Skin of body (tissue), 2 donors: ENCODE results near the gene SDCCAG8. TPM values are rescaled to one million over a fixed set of nuclear protein-coding genes. Genes with fewer than 3 reads are reported as not detected.
A peak's percentile ranks its signal among the peaks of the same experiment; 100 is the strongest.
"Not testable (repeated sequence)": the region's sequence is repeated elsewhere in the genome, so short reads cannot be mapped to it uniquely, and the experiment has no call there.

Source experiments
- DNase-seq: peaks from one replicate; lab custom pipeline; 2025; lab: John Stamatoyannopoulos, UW
- total RNA-seq: library from RNA; depleted of rRNA; stranded (reverse); fragments of >200 nt; gene quantifications from one replicate; pipeline ENCODE4 v1.2.3, GENCODE V29; 2014

The SDCCAG8 gene
- 55.0 TPM for total RNA-seq

DNA sequence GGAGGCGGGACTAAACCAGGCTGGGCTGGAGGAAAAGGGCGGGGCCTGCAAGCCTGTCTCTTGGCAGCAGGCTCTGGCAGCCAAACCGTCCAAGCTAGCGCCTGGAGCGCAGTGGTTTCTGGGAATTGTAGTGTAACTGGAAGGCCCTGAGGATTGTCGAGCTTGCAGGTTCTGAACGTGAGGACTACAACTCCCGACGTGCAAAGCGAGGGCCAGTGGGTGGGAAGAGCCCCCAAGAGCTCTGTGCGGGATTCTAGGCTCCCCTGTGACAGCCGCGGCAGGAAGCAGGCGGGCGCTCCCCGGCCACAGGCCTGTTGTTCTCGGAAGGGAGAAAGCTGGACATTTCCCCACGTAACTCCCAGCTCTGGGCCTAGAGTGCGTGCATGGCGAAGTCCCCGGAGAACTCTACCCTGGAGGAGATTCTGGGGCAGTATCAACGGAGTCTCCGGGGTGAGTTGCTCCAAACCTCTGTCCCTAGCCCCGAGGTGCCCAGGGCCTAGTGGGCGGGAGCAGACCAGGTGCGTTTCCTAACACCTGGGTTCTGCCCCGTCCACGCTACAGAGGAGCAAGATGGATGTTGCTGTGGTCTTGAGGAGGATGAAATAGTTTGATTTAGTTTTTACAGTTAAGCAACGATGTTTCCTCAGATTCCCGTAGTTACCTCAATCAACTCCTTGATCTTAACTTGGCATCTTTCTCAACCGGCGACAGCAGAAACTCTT, at the start of gene SDCCAG8:
SDCCAG8 (plus strand) TSS at position 251 of the 722 bp plus-strand sequence; CDS start at position 384, 133 bp downstream.
- DNase-seq, result peak; percentile 100

DNA sequence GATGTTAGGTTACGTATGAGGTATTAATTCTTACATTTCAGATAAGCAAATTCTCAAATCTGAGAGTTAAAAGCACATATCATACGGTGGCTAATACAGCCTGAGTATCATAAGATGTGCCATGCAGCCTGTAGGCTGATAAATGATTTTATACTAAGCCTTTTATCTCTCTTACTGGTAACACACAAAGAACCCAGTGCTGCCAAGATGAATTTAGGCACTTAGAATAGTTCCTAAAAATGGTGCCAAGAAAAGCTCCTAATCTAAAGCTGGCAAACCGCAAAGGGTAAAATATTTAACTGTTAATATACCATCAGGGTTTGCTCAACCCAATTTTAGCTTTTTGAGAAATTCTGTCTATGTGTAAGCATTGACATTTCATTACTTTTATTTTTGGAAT, 43.9 kb upstream of the SDCCAG8 start:
- DNase-seq, result not testable (repeated sequence)

DNA sequence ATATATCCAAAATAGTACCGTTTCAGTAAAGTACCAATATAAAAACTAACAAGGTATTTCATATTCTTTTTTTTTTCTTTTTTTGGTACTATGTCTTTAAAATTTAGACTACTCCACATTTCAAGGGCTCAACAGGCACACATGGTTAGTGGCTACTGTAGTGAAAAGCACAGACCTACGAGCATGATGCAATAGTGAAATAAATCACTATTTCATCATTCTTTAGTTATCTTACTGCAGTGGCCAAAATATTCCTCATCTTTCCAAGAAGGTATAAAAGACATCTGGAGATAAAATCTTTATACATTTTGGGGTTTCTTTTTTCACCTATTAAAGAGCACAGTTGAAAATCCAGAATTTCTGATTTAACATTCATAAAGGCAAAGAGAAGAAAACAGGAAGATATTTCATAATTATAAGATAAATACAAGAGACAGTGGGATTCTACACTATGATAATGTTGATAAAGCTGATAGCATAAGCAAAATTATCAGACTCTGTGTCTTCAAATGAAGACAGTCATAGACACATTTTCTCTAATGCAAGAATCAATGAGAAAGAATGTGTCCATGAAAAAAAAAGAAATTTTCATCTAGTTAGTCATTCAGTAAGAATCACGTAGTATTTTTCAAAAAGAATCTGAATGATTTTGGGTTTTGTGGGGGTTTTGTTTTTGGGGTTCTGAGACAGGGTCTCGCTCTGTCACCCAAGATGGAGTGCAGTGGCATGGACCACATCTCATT, 42.6 kb upstream of the SDCCAG8 start:
- peak; percentile 26 for DNase-seq

GRCh38 chr1:243215276-243215875, 40.5 kb upstream of the SDCCAG8 start:
- not testable (repeated sequence) for DNase-seq

- DNase-seq, result no peak
Measured at GRCh38 chr1:243216741-243217140, 39.1 kb upstream of the SDCCAG8 start.

- peak; percentile 30 for DNase-seq
Measured at GRCh38 chr1:243217349-243217748, 38.5 kb upstream of the SDCCAG8 start.

DNA sequence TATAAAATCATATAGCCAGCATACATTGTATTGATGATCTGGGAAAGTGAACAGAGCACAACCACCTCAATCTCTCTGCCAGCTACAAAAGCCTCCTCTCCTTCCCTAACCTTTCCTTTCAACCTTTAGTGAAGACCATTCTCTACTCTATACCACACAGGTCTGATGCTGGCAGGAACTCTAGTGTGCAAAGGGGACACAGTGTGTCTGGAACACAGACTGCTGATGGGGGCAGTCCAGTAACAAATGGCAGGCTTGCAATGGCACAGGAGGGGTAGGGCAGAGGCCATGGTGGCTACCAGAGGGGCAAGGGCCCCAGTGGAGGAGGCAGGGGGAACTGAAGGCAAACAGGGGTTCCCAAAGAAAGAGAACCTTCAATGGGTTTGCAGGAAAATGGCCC, 37.8 kb upstream of the SDCCAG8 start:
- no peak for DNase-seq

DNA sequence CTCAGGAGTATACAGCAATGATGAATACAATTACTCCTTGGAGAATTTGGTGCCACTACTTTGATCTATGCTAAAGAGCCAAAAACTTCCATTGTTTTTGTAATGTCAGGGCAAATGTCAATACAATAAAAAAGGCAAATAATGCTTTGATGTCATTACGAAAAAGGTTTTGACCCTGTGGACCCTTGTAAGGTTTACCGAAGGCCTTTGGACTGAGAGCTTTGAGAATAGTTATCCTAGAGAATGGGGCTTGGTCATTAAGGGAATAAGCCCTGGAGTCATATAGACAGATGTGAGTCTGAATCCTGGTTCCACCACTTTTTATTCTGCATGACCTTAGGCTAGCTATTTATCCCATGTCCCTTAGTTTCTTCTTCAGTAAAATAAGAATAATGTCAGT, 28.2 kb upstream of the SDCCAG8 start:
- DNase-seq, result no peak

GRCh38 chr1:243229526-243229925, 26.3 kb upstream of the SDCCAG8 start:
- no peak for DNase-seq

DNA sequence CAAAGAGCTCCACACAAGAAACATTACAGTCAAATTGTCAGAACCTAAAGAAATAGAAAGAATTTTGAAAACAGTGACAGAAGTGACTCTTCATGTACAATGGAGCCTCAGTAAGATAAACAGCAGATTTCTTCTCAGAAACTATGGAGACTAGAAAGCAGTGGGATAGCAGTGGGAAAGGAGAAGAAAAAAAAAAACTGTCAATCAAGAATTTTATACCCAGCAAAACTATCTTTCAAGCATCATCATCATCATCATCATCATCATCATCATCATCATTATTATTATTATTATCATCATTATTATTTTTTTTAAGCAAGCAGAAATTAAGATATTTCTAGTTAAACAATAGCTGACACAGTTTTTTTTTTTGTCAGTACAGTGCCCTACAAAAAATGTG, 24.9 kb upstream of the SDCCAG8 start:
- DNase-seq, result peak; percentile 11

DNA sequence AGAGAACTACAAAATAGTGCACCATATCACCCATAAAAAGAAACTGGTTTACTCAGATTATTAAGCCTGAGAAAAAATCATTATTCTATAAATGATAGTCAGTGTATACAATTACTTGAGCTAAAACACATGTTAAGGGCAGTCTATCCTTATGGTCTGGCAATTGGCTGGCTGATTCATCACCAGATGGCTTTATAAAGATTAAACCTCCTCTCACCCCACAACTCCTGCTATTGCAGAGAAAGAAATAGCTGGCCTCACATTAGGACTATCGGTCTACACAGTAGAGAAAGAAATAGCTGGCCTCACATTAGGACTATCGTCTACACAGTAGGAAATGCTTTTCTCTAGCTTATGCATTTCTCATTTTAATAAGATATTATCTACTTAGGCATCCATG, 21.9 kb upstream of the SDCCAG8 start:
- no peak for DNase-seq

- peak; percentile 45 for DNase-seq
Measured at GRCh38 chr1:243234978-243235647, 20.7 kb upstream of the SDCCAG8 start.

DNA sequence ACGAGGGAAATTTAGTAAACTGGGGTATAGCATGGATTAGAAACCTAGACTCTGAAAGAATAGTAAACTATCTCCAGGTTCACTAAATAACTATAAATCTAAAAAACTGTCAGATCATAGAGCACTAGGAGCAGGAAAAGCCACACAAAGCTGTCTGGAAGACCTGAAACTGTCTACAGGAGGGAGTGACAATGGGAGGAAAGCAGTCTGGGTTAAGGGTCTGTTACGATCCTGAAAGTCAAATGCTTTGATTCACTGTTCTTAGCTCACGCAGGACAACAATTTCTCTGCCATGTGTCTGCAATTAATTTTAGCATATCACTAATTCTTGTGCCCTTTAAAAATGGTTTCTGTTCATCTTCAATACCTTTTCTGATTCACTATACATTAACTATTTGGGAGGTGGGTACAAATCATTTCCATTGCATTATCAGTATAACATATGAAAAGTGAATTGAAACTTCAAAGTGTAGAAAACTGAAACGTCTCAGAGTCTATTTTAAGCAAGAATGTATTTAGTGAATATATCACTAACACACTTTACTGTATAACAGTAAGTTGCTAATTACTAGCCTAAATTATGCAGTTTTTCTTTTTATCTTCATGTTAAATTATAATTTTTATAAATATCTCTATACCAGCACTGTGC, 19.1 kb upstream of the SDCCAG8 start:
- no peak for DNase-seq

GRCh38 chr1:243244432-243244841, 11.4 kb upstream of the SDCCAG8 start:
- no peak for DNase-seq

- no peak for DNase-seq
Measured at GRCh38 chr1:243246916-243247315, 8.9 kb upstream of the SDCCAG8 start.

GRCh38 chr1:243247901-243248300, 7.9 kb upstream of the SDCCAG8 start:
- no peak for DNase-seq

- DNase-seq, result no peak
Measured at GRCh38 chr1:243249214-243249613, 6.6 kb upstream of the SDCCAG8 start.

DNA sequence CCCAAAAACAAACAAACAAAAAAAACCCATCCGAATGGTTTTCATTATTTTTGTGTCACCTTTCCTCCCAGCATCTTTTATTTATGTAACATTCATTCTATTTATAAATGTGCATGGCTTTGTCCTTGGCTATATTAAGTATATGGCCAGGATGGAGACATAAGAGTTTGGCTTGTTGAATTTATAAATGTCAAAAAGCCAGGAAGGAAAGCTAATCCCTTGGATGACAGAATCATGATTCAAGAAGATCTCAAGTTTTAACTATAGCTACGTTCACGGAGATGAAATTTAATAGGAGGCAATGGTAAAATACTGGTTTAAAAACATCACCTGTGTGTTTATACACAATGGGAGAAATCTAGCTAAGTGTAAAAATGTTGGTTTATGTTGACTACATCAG, 5.7 kb upstream of the SDCCAG8 start:
- DNase-seq, result no peak

GRCh38 chr1:243251539-243251938, 4.3 kb upstream of the SDCCAG8 start:
- no peak for DNase-seq

GRCh38 chr1:243253211-243253925, 2.5 kb upstream of the SDCCAG8 start:
- peak; percentile 40 for DNase-seq

- DNase-seq, result peak; percentile 71
Measured at GRCh38 chr1:243253926-243254232, 2.0 kb upstream of the SDCCAG8 start.
